ENCODE results near the gene ZNF492. TPM values are rescaled to one million over a fixed set of nuclear protein-coding genes. Genes with fewer than 3 reads are reported as not detected.

Gene ZNF492
- total RNA-seq, 6 experiments from 2014 or later = 0.07 TPM; not detected in 5

DNA sequence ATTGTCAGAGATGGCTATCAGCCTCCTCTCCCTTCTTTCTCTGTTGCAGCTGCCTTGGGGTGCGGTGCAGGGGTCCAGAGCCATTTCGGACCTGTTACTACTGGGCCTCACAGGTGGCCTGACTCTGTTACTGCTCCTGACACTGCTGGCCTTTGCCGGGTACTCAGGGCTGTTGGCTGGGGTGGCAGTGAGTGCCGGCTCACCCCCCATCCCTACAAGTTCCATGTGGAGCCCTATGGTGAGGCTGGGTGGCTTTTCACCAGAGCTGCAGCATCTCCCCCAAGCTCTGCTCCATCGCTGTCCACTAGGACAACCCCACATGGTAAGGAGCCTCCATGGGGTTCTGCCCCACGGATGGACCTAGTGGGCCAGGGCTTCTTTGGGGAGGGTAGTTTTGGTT lies 13.7 kb upstream of the ZNF492 start:
- no peak for DNase-seq
- H3K4me3 Mint-ChIP-seq = no peak overlapping the region
- H3K9me3 Mint-ChIP-seq = peaks cover 57% of the 10 kb centered on the region
- no peak for TF ChIP-seq CTCF (IDR thresholded peaks at IDR 0.05)
- no peaks in the 10 kb centered on the region for H3K36me3 Mint-ChIP-seq (ENCODE audit: low read depth)
- no peaks in the 10 kb centered on the region for H3K4me1 Mint-ChIP-seq (ENCODE audit: low read depth)
- H3K27ac Mint-ChIP-seq = no peak overlapping the region
- peaks cover 2% of the 10 kb centered on the region; the same call in 1 of the 2 replicates for H3K27me3 Mint-ChIP-seq (ENCODE audit: insufficient read depth)

- Mint-ChIP-seq H3K36me3 (ENCODE audit: low read depth) (no peaks in the 10 kb centered on the region), H3K27me3 (ENCODE audit: insufficient read depth) (peaks cover 2% of the 10 kb centered on the region; the same call in 1 of the 2 replicates), H3K9me3 (peaks cover 57% of the 10 kb centered on the region), H3K4me1 (ENCODE audit: low read depth) (no peaks in the 10 kb centered on the region), H3K27ac (no peak overlapping the region), H3K4me3 (no peak overlapping the region)
- TF ChIP-seq CTCF (IDR thresholded peaks at IDR 0.05) = no peak
- DNase-seq = no peak
Measured at GRCh38 chr19:22620912-22621311, 13.2 kb upstream of the ZNF492 start.

DNA sequence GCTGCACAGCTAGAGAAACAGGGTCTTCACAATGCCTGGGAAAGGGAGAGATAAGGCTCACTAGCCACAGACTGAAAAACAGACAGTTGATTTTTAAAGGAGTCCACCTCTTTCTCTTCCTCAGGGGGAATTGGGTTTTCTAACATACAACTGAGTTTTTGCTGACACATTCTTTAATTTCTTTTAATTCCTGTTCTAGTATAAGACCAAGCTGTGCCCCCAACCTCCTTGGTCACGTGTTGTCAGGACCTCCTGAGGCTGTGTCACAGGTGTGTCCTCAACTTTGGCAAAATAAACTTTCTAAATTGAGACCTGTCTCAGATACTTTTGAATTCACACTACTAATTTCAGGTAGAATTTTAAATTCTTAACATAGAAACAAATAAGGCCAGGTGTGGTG lies 12.1 kb upstream of the ZNF492 start:
- no peak for TF ChIP-seq CTCF (IDR thresholded peaks at IDR 0.05)
- no peaks in the 10 kb centered on the region for H3K36me3 Mint-ChIP-seq (ENCODE audit: low read depth)
- DNase-seq = no peak
- peaks cover 58% of the 10 kb centered on the region for H3K9me3 Mint-ChIP-seq
- H3K27me3 Mint-ChIP-seq (ENCODE audit: insufficient read depth) = peaks cover 3% of the 10 kb centered on the region
- H3K4me1 Mint-ChIP-seq (ENCODE audit: low read depth) = no peaks in the 10 kb centered on the region
- no peak overlapping the region for H3K27ac Mint-ChIP-seq
- no peak overlapping the region for H3K4me3 Mint-ChIP-seq

- no peak overlapping the region for H3K27ac Mint-ChIP-seq
- H3K27me3 Mint-ChIP-seq (ENCODE audit: insufficient read depth) = peaks cover 3% of the 10 kb centered on the region
- H3K4me3 Mint-ChIP-seq = no peak overlapping the region
- DNase-seq = no peak
- no peak for TF ChIP-seq CTCF (IDR thresholded peaks at IDR 0.05)
- no peaks in the 10 kb centered on the region for H3K4me1 Mint-ChIP-seq (ENCODE audit: low read depth)
- H3K36me3 Mint-ChIP-seq (ENCODE audit: low read depth) = no peaks in the 10 kb centered on the region; the same call in 1 of the 2 replicates
- H3K9me3 Mint-ChIP-seq = peaks cover 61% of the 10 kb centered on the region
Measured at GRCh38 chr19:22622901-22623840, 11.0 kb upstream of the ZNF492 start.

GRCh38 chr19:22623841-22624221 lies 10.3 kb upstream of the ZNF492 start:
- no peak overlapping the region for H3K27ac Mint-ChIP-seq
- H3K36me3 Mint-ChIP-seq (ENCODE audit: low read depth) = no peaks in the 10 kb centered on the region; the same call in 1 of the 2 replicates
- no peak overlapping the region for H3K4me3 Mint-ChIP-seq
- H3K27me3 Mint-ChIP-seq (ENCODE audit: insufficient read depth) = peaks cover 3% of the 10 kb centered on the region
- TF ChIP-seq CTCF (IDR thresholded peaks at IDR 0.05) = no peak
- H3K9me3 Mint-ChIP-seq = peaks cover 60% of the 10 kb centered on the region
- no peaks in the 10 kb centered on the region for H3K4me1 Mint-ChIP-seq (ENCODE audit: low read depth)
- no peak for DNase-seq

Data from HFFc6 (cell line).